HepG2 (cell line): Measurements from ENCODE around the gene NHSL1. TPM values are rescaled to one million over a fixed set of nuclear protein-coding genes. Genes with fewer than 3 reads are reported as not detected.

Source experiments
- ATAC-seq: fragments of 200-7000 bp; cut with Tn5 transposase; 3 replicates; pipeline ENCODE4 v1.9.1; 2020; ENCODE audit warnings: mild to moderate bottlenecking, moderate library complexity
- BruUV-seq: library from RNA; stranded (reverse); fragments of 400-500 nt; replicated peaks from 2 replicates; lab custom pipeline; 2021; lab: Mats Ljungman, UMichigan
- CTCF ChIA-PET: fragments of 300-600 bp; formaldehyde crosslinking; extraction: SDS; loops from one replicate; lab custom pipeline; 2021; ENCODE audit warnings: low total read pairs, inconsistent platforms, low intra/inter-chr PET ratio; lab: Yijun Ruan, JAX
- POLR2A ChIA-PET: fragments of 350-600 bp; sonication (Branson Sonifier 250); formaldehyde crosslinking; loops from one replicate; lab custom pipeline; 2020; ENCODE audit warnings: antibody characterized with exemption, inconsistent platforms; lab: Yijun Ruan, JAX
- DNase-seq: peaks from one replicate; pipeline ENCODE4 v3.0.0-alpha.2; 2015; ENCODE audit warnings: low spot score
- FAIRE-seq: peaks from 3 replicates; lab custom pipeline; 2011; peaks lifted over from hg19 to GRCh38; lab: Jason Lieb, UNC
- H2AFZ ChIP-seq: one replicate; pipeline ENCODE4 v1.6.1; 2011; ENCODE audit warnings: low read length, inconsistent platforms
- H3K27ac ChIP-seq: fragments of 300-600 bp; 3 replicates; pipeline ENCODE4 v1.8.0; 2011; ENCODE audit warnings: mixed run types, mild to moderate bottlenecking, mixed read lengths, low read length, inconsistent platforms; ENCODE audit not compliant: insufficient read depth; ENCODE audit errors: extremely low read length
- H3K27me3 ChIP-seq, 2 experiments: fragments of 200-600 bp in 1 of 2; 2 replicates in 1 of 2; 3 replicates in 1 of 2; pipeline versions ENCODE4 v1.6.0 to v1.8.0; 2011; ENCODE audit warnings: low read length in 2 of 2, mild to moderate bottlenecking in 2 of 2, moderate library complexity in 2 of 2, inconsistent platforms in 1 of 2; ENCODE audit not compliant: insufficient read depth in 2 of 2, control insufficient read depth in 1 of 2
- H3K36me3 ChIP-seq, 2 experiments: fragments of 200-600 bp in 1 of 2; replicated peaks in 1 of 2; 2 replicates in 1 of 2; 3 replicates in 1 of 2; pipeline versions ENCODE4 v1.5.1 to v1.8.0; 2011; ENCODE audit warnings: low read length in 2 of 2, inconsistent platforms in 1 of 2; ENCODE audit not compliant: insufficient read depth in 2 of 2, control insufficient read depth in 1 of 2
- H3K4me1 ChIP-seq: 2 replicates; pipeline ENCODE4 v1.5.1; 2012; ENCODE audit warnings: low read length, inconsistent platforms; ENCODE audit not compliant: insufficient read depth
- H3K4me2 ChIP-seq: 2 replicates; pipeline ENCODE4 v1.6.0; 2011; ENCODE audit warnings: low read depth, low read length, inconsistent platforms
- H3K4me3 ChIP-seq, 3 experiments: fragments of 200-600 bp in 1 of 3; sonication (generic), shearing (Covaris generic) in 1 of 3; replicated peaks in 1 of 3; 2 replicates each; pipeline ENCODE4 v1.5.1; 2011 to 2016; ENCODE audit warnings: low read length in 3 of 3, inconsistent platforms in 2 of 3, low read depth in 2 of 3, mild to moderate bottlenecking in 2 of 3, control low read depth in 1 of 3, mixed read lengths in 1 of 3; ENCODE audit not compliant: insufficient read depth in 1 of 3
- H3K79me2 ChIP-seq: one replicate; pipeline ENCODE4 v1.6.1; 2011; ENCODE audit warnings: low read length, inconsistent platforms; ENCODE audit not compliant: insufficient read depth
- H3K9ac ChIP-seq: 2 replicates; pipeline ENCODE4 v1.6.0; 2011; ENCODE audit warnings: mild to moderate bottlenecking, low read depth, low read length, inconsistent platforms; ENCODE audit not compliant: insufficient read depth
- H3K9me3 ChIP-seq: 2 replicates; pipeline ENCODE4 v1.5.1; 2012; ENCODE audit warnings: mild to moderate bottlenecking, low read length
- H4K20me1 ChIP-seq: 2 replicates; pipeline ENCODE4 v1.6.0; 2011; ENCODE audit warnings: inconsistent platforms, mild to moderate bottlenecking, low read length, moderate library complexity; ENCODE audit not compliant: insufficient read depth
- CCDC6 ChIP-seq: sonication (generic); formaldehyde crosslinking; IDR thresholded peaks from 2 replicates; pipeline ENCODE4 v1.8.1; 2022; ENCODE audit warnings: mild to moderate bottlenecking, missing genetic modification reagents, moderate library complexity
- IRF9 ChIP-seq: sonication (generic); formaldehyde crosslinking; IDR thresholded peaks from 2 replicates; pipeline ENCODE4 v1.8.0; 2022; ENCODE audit warnings: missing genetic modification reagents, mild to moderate bottlenecking, borderline replicate concordance
- RBM22 ChIP-seq: fragments of 200-400 bp; formaldehyde crosslinking; optimal IDR thresholded peaks from 2 replicates; pipeline ENCODE3; 2017; ENCODE audit warnings: mild to moderate bottlenecking, low read length, moderate library complexity
- SOX6 ChIP-seq, 2 experiments: fragments of 450-650 bp in 1 of 2; sonication (generic) in 1 of 2; formaldehyde crosslinking in 1 of 2; IDR thresholded peaks; 2 replicates each; pipeline versions ENCODE4 v1.4.0 to v1.6.1; 2017 to 2020; ENCODE audit warnings: antibody characterized with exemption in 1 of 2, mild to moderate bottlenecking in 1 of 2, missing genetic modification reagents in 1 of 2
- ZNF800 ChIP-seq: sonication (generic); formaldehyde crosslinking; IDR thresholded peaks from 2 replicates; pipeline ENCODE4 v1.4.0; 2020; ENCODE audit warnings: missing genetic modification reagents
- WGBS: methylation state at CpG from one replicate; pipeline ENCODE4 v1.1.6; 2017; ENCODE audit warnings: low lambda C conversion rate; 5-methylcytosine and 5-hydroxymethylcytosine counted together
- in situ Hi-C: cut with HindIII; loops from 2 replicates; pipeline ENCODE4 v1.10.0; 2017; ENCODE audit warnings: low pct_unique_long_range_greater_than_20kb; ENCODE audit not compliant: extremely low pct_ligation_motif_present
- intact Hi-C: fragments of 100-400 bp; cut with micrococcal nuclease; formaldehyde crosslinking; loops from one replicate; pipeline ENCODE4 v1.10.0; 2022; ENCODE audit not compliant: unreplicated experiment
- polyA plus RNA-seq, 8 experiments: library from polyadenylated mRNA; depleted of rRNA in 3 of 8; stranded (reverse) in 7 of 8; unstranded in 1 of 8; fragments of >200 nt; fragmentation: Illumina TruSeq in 4 of 8; extraction: Trizol in 4 of 8; gene quantifications; 2 replicates each; pipeline versions ENCODE4 v1.2.1 to v1.2.3, GENCODE V29; 2011 to 2016; ENCODE audit warnings: low read depth in 4 of 8, missing spikeins in 1 of 8, mixed read lengths in 1 of 8; ENCODE audit not compliant: insufficient read depth in 1 of 8
- total RNA-seq, 5 experiments: library from RNA; depleted of rRNA; stranded (reverse); fragments of >200 nt; fragmentation: Illumina TruSeq; extraction: Trizol; gene quantifications; 2 replicates each; pipeline ENCODE4 v1.2.3, GENCODE V29; 2016; ENCODE audit warnings: low read depth in 1 of 5

The NHSL1 gene
- total and polyA plus RNA-seq, 2 of the 13 experiments (the other 11 are each of a cell fraction or from before 2014, with no cell fraction given): 24.9 to 53.6 TPM

GRCh38 chr6:138514860-138515540 is 15.7 kb upstream of the NHSL1 start:
- peaks cover 17% of the 10 kb centered on the region for H3K4me1 ChIP-seq
- FAIRE-seq (no peak), DNase-seq (no peak), ATAC-seq (no peak)
- no peak overlapping the region for H2AFZ ChIP-seq
- CTCF ChIA-PET: interaction anchor here (2.0 kb wide), 1 partner anchor 86 kb away, joined by 5 read pairs; no protein-coding TSS in a partner anchor
- peaks cover 5% of the 10 kb centered on the region for H3K9me3 ChIP-seq
- intact Hi-C loops: loop anchor here (5.0 kb wide), 1 partner anchor 252 kb away; no protein-coding TSS in a partner anchor
- no peak overlapping the region for H3K4me3 ChIP-seq
- no peak for TF ChIP-seq CCDC6 (CRISPR knock-in tag)
- TF ChIP-seq ZNF800 (CRISPR knock-in tag): 0 out of 2 replicates have a peak, but pooled peaks have one; percentile 28
- TF ChIP-seq SOX6 (IDR thresholded peaks at IDR 0.05): no peak
- 0 out of 2 replicates have a peak, but pooled peaks have one; percentile 6 for TF ChIP-seq SOX6 (CRISPR knock-in tag; IDR thresholded peaks at IDR 0.05)
- WGBS: 96% methylated on average over 9 of the region's 9 CpGs
- no peak overlapping the region for H3K9ac ChIP-seq
- in situ Hi-C loops: no loop called here
- no peaks in the 10 kb centered on the region; a peak in 1 of 5 replicates for H3K36me3 ChIP-seq
- peak overlapping the region; percentile 2 for H3K27ac ChIP-seq
- peaks cover 54% of the 10 kb centered on the region for H3K79me2 ChIP-seq
- POLR2A ChIA-PET: interaction anchor here (1.1 kb wide), 1 partner anchor 58 kb away, joined by 5 read pairs; no protein-coding TSS in a partner anchor
- no peaks in the 10 kb centered on the region for H4K20me1 ChIP-seq
- H3K4me2 ChIP-seq: no peak overlapping the region
- H3K27me3 ChIP-seq: no peaks in the 10 kb centered on the region
- no TSS peak for BruUV-seq

- H3K4me3 ChIP-seq: no peak overlapping the region
- peaks cover 39% of the 10 kb centered on the region for H3K4me1 ChIP-seq
- H3K27ac ChIP-seq: no peak overlapping the region
- H3K27me3 ChIP-seq: no peaks in the 10 kb centered on the region
- peak; percentile 69 for TF ChIP-seq RBM22
- TF ChIP-seq IRF9: no peak
- no peak overlapping the region for H3K4me2 ChIP-seq
- peaks cover under 1% of the 10 kb centered on the region; the same call in 1 of the 2 replicates for H3K9me3 ChIP-seq
- ChIA-PET CTCF (no interaction called here), POLR2A (no interaction called here)
- FAIRE-seq (no peak), ATAC-seq (no peak), DNase-seq (no peak)
- H3K36me3 ChIP-seq: no peaks in the 10 kb centered on the region
- WGBS: 94% methylated on average over 8 of the region's 8 CpGs
- no TSS peak for BruUV-seq
- no peak overlapping the region for H3K9ac ChIP-seq
- in situ Hi-C loops: no loop called here
- H2AFZ ChIP-seq: no peak overlapping the region
- intact Hi-C loops: no loop called here
- H3K79me2 ChIP-seq: peaks cover 59% of the 10 kb centered on the region
- H4K20me1 ChIP-seq: no peaks in the 10 kb centered on the region
Observed at GRCh38 chr6:138512609-138513008, 13.3 kb upstream of the NHSL1 start.
